ENCODE data around the gene CDS1. TPM values are rescaled to one million over a fixed set of nuclear protein-coding genes. Genes with fewer than 3 reads are reported as not detected.

The CDS1 gene
- total RNA-seq, 2 donors from 2014 or later, result 5.8 to 8.9 TPM

DNA sequence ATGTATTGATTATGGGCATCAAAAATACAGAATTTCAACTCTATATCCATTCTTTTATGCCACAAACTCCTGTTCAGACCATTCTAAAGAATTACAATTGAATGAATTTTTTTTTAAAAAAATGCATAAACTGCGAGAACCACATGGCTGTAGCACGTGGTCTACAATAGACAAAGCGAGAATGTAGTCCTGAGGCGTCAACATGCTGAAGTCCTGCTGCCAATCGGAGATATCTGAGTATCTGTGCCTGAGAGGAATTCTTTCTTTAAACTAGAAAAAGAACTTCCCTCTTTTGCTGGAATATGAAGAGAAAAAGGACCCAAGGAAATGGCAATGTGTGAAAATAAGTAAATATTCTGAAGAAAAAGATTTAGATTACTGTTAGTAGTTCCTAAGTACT is 105.7 kb downstream of the CDS1 start:
- Mint-ChIP-seq H3K27me3 (ENCODE audit: insufficient read depth) (no peaks in the 10 kb centered on the region), H3K4me3 (no peak overlapping the region), H3K36me3 (ENCODE audit: low read depth) (peaks cover 76% of the 10 kb centered on the region), H3K9me3 (no peaks in the 10 kb centered on the region), H3K4me1 (peaks cover 4% of the 10 kb centered on the region), H3K27ac (no peak overlapping the region)
- TF ChIP-seq, protein P1, sequence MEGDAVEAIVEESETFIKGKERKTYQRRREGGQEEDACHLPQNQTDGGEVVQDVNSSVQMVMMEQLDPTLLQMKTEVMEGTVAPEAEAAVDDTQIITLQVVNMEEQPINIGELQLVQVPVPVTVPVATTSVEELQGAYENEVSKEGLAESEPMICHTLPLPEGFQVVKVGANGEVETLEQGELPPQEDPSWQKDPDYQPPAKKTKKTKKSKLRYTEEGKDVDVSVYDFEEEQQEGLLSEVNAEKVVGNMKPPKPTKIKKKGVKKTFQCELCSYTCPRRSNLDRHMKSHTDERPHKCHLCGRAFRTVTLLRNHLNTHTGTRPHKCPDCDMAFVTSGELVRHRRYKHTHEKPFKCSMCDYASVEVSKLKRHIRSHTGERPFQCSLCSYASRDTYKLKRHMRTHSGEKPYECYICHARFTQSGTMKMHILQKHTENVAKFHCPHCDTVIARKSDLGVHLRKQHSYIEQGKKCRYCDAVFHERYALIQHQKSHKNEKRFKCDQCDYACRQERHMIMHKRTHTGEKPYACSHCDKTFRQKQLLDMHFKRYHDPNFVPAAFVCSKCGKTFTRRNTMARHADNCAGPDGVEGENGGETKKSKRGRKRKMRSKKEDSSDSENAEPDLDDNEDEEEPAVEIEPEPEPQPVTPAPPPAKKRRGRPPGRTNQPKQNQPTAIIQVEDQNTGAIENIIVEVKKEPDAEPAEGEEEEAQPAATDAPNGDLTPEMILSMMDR (conservative IDR thresholded peaks at IDR 0.05), result no peak
- Histone ChIP-seq H3K4me3 (ENCODE audit: low read length) (no peak overlapping the region), H3K27me3 (ENCODE audit: control insufficient read depth, insufficient read depth, low read length, poor library complexity, severe bottlenecking) (no peaks in the 10 kb centered on the region), H3K4me1 (ENCODE audit: control insufficient read depth, insufficient read depth, low read length) (peaks cover 4% of the 10 kb centered on the region), H3K9ac (ENCODE audit: extremely low read depth, low read length, poor library complexity, severe bottlenecking) (no peak overlapping the region), H3K36me3 (ENCODE audit: control insufficient read depth, insufficient read depth, low read length) (peaks cover 82% of the 10 kb centered on the region), H3K27ac (ENCODE audit: low read depth, low read length) (no peak overlapping the region), H3K9me3 (ENCODE audit: control insufficient read depth, low read length) (no peaks in the 10 kb centered on the region)
- no peak for DNase-seq
- 95 to 100% methylated on average over 5 of the region's 5 CpGs for WGBS, 2 experiments (ENCODE audit: insufficient coverage in 1 of 2, insufficient read length in 1 of 2)

DNA sequence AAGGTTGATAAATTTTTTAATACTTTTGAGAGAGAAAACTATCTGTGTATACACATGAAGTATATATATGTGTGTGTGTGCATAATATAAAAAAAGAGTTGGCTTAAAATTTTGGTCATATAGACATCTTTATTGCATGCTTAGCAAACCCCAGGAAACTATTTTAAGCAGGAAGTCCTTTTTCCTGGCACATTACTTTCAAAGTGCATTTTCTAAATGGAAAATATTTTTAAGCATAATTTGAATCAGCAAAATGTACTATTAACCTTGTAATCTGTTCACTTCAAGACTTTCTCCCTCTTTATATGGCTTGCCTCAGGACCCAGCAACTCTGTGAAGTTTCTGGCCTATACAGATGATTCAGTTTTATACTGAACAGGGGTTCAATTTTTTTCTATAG is 106.3 kb downstream of the CDS1 start:
- Mint-ChIP-seq H3K36me3 (ENCODE audit: low read depth) (peaks cover 76% of the 10 kb centered on the region), H3K27ac (no peak overlapping the region), H3K4me3 (no peak overlapping the region), H3K9me3 (no peaks in the 10 kb centered on the region), H3K27me3 (ENCODE audit: insufficient read depth) (no peaks in the 10 kb centered on the region), H3K4me1 (no peaks in the 10 kb centered on the region)
- H3K9me3 ChIP-seq (ENCODE audit: control insufficient read depth, low read length), result no peaks in the 10 kb centered on the region
- no peak overlapping the region for H3K9ac ChIP-seq (ENCODE audit: extremely low read depth, low read length, poor library complexity, severe bottlenecking)
- TF ChIP-seq, protein P1 (conservative IDR thresholded peaks at IDR 0.05), result no peak
- no peak overlapping the region for H3K4me3 ChIP-seq (ENCODE audit: low read length)
- no peaks in the 10 kb centered on the region for H3K27me3 ChIP-seq (ENCODE audit: control insufficient read depth, insufficient read depth, low read length, poor library complexity, severe bottlenecking)
- no peaks in the 10 kb centered on the region for H3K4me1 ChIP-seq (ENCODE audit: control insufficient read depth, insufficient read depth, low read length)
- H3K36me3 ChIP-seq (ENCODE audit: control insufficient read depth, insufficient read depth, low read length), result peaks cover 80% of the 10 kb centered on the region
- no peak overlapping the region for H3K27ac ChIP-seq (ENCODE audit: low read depth, low read length)
- DNase-seq, result no peak

DNA sequence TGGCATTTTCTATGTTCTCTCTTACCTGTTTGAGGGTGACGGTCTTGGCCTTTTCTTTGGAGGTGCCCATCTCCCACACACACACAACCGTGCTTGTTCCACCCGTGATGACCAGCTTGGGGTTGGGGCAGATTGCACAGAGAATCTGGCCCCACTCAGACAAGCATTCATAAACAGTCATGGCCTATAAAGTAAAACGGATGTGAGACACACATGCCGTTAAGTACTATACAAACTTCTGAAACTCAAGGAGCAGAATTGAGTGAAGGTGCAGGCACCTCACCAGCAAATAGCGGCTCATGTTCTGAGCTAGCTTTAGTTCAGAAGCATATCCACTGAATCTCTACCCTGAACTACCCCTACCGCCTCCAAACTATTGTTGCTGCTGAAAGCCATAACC is 107.6 kb downstream of the CDS1 start:
- Histone ChIP-seq H3K9me3 (ENCODE audit: control insufficient read depth, low read length) (no peaks in the 10 kb centered on the region), H3K4me1 (ENCODE audit: control insufficient read depth, insufficient read depth, low read length) (no peaks in the 10 kb centered on the region), H3K9ac (ENCODE audit: extremely low read depth, low read length, poor library complexity, severe bottlenecking) (no peak overlapping the region), H3K4me3 (ENCODE audit: low read length) (no peak overlapping the region), H3K36me3 (ENCODE audit: control insufficient read depth, insufficient read depth, low read length) (peaks cover 77% of the 10 kb centered on the region), H3K27ac (ENCODE audit: low read depth, low read length) (no peak overlapping the region), H3K27me3 (ENCODE audit: control insufficient read depth, insufficient read depth, low read length, poor library complexity, severe bottlenecking) (no peaks in the 10 kb centered on the region)
- Mint-ChIP-seq H3K9me3 (no peaks in the 10 kb centered on the region), H3K27me3 (ENCODE audit: insufficient read depth) (no peaks in the 10 kb centered on the region), H3K4me3 (no peak overlapping the region), H3K27ac (peak overlapping the region; percentile 8), H3K4me1 (no peaks in the 10 kb centered on the region), H3K36me3 (ENCODE audit: low read depth) (peaks cover 73% of the 10 kb centered on the region)
- no peak for DNase-seq
- WGBS, 2 experiments (ENCODE audit: insufficient coverage in 1 of 2, insufficient read length in 1 of 2), result 94 to 95% methylated on average over 3 to 7 of the region's 7 CpGs
- TF ChIP-seq, protein P1 (conservative IDR thresholded peaks at IDR 0.05), result no peak
